Chondrocyte (in vitro differentiated cells): Measurements from ENCODE around the gene PPP1R3C. TPM values are rescaled to one million over a fixed set of nuclear protein-coding genes. Genes with fewer than 3 reads are reported as not detected.

Experiments
- DNase-seq: peaks from one replicate; pipeline ENCODE4 v3.0.0; 2021; ENCODE audit warnings: mixed read lengths, low spot score
- H3K27ac Mint-ChIP-seq: one replicate; pipeline ENCODE4 v1.8.0; 2021; ENCODE audit warnings: mild to moderate bottlenecking, moderate library complexity, mixed read lengths; ENCODE audit not compliant: unreplicated experiment
- H3K27me3 Mint-ChIP-seq: 2 replicates; pipeline ENCODE4 v1.8.0; 2021; ENCODE audit warnings: low read depth, mixed read lengths
- H3K36me3 Mint-ChIP-seq: 2 replicates; pipeline ENCODE4 v1.8.0; 2021; ENCODE audit warnings: low read depth, mixed read lengths
- H3K4me1 Mint-ChIP-seq: 2 replicates; pipeline ENCODE4 v1.8.0; 2021; ENCODE audit warnings: low read depth, mild to moderate bottlenecking, mixed read lengths
- H3K4me3 Mint-ChIP-seq: one replicate; pipeline ENCODE4 v1.8.0; 2021; ENCODE audit warnings: mild to moderate bottlenecking, moderate library complexity, mixed read lengths; ENCODE audit not compliant: unreplicated experiment
- H3K9me3 Mint-ChIP-seq: 2 replicates; pipeline ENCODE4 v1.8.0; 2021; ENCODE audit warnings: low read depth, mixed read lengths
- total RNA-seq: library from RNA; stranded (reverse); gene quantifications from 3 replicates; pipeline ENCODE4 v1.2.1, GENCODE V29; 2021
- TF ChIP-seq, protein P1 (sequence below): fragments of 200-600 bp; sonication (generic); IDR thresholded peaks from 2 replicates; pipeline ENCODE4 v1.5.0; 2021; ENCODE audit warnings: antibody characterized with exemption, mild to moderate bottlenecking, moderate library complexity

The PPP1R3C gene
- total RNA-seq, 1 donor from 2014 or later, result 39.0 TPM

GRCh38 chr10:91592266-91592975, 40.5 kb downstream of the PPP1R3C start:
- Mint-ChIP-seq H3K9me3 (no peaks in the 10 kb centered on the region), H3K27ac (peak overlapping the region; percentile 100), H3K4me3 (peak overlapping the region; percentile 11), H3K36me3 (no peaks in the 10 kb centered on the region), H3K27me3 (no peaks in the 10 kb centered on the region), H3K4me1 (peaks cover 94% of the 10 kb centered on the region)
- TF ChIP-seq, protein P1, sequence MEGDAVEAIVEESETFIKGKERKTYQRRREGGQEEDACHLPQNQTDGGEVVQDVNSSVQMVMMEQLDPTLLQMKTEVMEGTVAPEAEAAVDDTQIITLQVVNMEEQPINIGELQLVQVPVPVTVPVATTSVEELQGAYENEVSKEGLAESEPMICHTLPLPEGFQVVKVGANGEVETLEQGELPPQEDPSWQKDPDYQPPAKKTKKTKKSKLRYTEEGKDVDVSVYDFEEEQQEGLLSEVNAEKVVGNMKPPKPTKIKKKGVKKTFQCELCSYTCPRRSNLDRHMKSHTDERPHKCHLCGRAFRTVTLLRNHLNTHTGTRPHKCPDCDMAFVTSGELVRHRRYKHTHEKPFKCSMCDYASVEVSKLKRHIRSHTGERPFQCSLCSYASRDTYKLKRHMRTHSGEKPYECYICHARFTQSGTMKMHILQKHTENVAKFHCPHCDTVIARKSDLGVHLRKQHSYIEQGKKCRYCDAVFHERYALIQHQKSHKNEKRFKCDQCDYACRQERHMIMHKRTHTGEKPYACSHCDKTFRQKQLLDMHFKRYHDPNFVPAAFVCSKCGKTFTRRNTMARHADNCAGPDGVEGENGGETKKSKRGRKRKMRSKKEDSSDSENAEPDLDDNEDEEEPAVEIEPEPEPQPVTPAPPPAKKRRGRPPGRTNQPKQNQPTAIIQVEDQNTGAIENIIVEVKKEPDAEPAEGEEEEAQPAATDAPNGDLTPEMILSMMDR, result no peak
- DNase-seq, result no peak

DNA sequence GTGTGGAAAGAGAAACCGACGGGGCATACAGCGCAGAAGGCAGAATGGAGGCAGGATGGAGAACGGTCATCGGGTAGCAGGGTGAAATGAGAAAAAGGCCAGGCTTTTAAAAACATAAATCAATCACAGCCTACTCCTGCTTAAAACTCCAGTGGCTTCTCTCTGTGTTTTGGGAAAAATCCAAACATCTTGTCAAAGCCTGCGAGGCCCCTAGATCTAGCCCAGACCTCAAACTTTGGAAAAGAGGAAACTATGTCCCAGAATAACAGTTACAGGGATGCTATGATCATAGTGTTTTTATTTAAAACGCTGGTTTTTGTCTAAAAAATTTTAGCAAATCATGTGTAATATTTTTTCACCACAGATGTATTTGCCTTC, 41.1 kb downstream of the PPP1R3C start:
- Mint-ChIP-seq H3K4me3 (peak overlapping the region; percentile 14), H3K27me3 (no peaks in the 10 kb centered on the region), H3K4me1 (peaks cover 88% of the 10 kb centered on the region), H3K27ac (peak overlapping the region; percentile 100), H3K36me3 (no peaks in the 10 kb centered on the region), H3K9me3 (no peaks in the 10 kb centered on the region)
- DNase-seq, result no peak
- TF ChIP-seq, protein P1, result no peak

GRCh38 chr10:91590904-91591796, 41.7 kb downstream of the PPP1R3C start:
- TF ChIP-seq, protein P1, result no peak
- no peaks in the 10 kb centered on the region for H3K27me3 Mint-ChIP-seq
- peak overlapping the region; percentile 14 for H3K4me3 Mint-ChIP-seq
- peaks cover 81% of the 10 kb centered on the region for H3K4me1 Mint-ChIP-seq
- H3K27ac Mint-ChIP-seq, result peak overlapping the region; percentile 100
- no peak for DNase-seq
- no peaks in the 10 kb centered on the region for H3K36me3 Mint-ChIP-seq
- no peaks in the 10 kb centered on the region for H3K9me3 Mint-ChIP-seq

- Mint-ChIP-seq H3K4me3 (no peak overlapping the region), H3K36me3 (no peaks in the 10 kb centered on the region), H3K27ac (peak overlapping the region; percentile 100), H3K9me3 (no peaks in the 10 kb centered on the region), H3K4me1 (peaks cover 75% of the 10 kb centered on the region), H3K27me3 (no peaks in the 10 kb centered on the region)
- TF ChIP-seq, protein P1, result no peak
- no peak for DNase-seq
Measured at GRCh38 chr10:91590142-91590903, 42.5 kb downstream of the PPP1R3C start.

- no peaks in the 10 kb centered on the region for H3K36me3 Mint-ChIP-seq
- no peak for DNase-seq
- H3K4me1 Mint-ChIP-seq, result peaks cover 72% of the 10 kb centered on the region
- H3K9me3 Mint-ChIP-seq, result peaks cover 2% of the 10 kb centered on the region
- TF ChIP-seq, protein P1, result no peak
- H3K4me3 Mint-ChIP-seq, result no peak overlapping the region
- peak overlapping the region; percentile 100 for H3K27ac Mint-ChIP-seq
- H3K27me3 Mint-ChIP-seq, result no peaks in the 10 kb centered on the region
Measured at GRCh38 chr10:91589658-91590035, 43.2 kb downstream of the PPP1R3C start.
